NCI-H187 (cell line): ENCODE data around the gene FBN2.
"Not testable (repeated sequence)": the region's sequence is repeated elsewhere in the genome, so short reads cannot be mapped to it uniquely, and the experiment has no call there.

Experiments used
- DNase-seq, 2 experiments: peaks; one replicate each; lab custom pipeline; 2025; lab: John Stamatoyannopoulos, UW

Gene FBN2

DNA sequence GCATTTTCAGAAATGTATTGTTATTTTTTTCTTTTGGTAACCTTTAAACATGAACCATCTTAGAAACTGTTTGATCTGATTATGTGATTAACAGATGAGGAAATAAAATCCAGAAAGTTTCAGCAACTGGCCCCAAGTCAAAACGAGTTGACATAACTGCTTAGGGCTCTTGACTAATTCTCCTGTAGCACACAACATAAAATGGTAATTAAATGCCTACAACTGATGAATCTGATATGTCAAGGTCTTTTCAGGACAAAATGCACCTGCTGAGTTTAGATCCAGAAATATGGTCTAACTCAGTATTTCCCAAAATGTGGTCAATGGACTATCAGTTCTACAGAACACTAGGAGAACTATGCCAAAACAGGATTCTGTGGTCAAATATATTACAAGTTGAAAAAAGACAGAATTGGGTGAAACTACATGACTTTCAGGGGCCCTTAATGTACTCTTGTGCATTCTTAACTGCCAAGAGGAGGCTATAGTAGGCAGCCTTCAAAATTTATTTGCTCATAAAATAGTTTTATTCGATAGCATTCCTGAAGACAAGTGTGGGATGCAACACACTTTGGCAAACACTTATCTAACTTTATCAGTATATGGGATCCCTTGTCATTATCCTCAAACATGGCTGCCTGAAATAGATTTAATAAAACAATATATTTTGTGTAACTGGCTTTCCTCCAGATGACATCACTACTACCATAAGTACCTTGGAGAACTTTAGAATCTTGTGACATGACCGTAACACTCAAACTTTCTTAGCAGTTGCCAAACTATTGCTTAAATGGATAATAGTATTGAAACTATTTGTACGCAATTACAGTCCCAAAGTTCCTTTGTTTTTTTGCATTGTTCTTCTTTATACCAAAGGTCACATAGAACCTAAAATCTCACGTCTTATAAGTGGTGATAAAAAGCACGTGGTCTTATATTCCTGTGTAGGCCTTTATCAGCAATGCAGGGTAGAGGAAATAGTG is 59.4 kb downstream of the FBN2 start:
- DNase-seq = no peak

DNA sequence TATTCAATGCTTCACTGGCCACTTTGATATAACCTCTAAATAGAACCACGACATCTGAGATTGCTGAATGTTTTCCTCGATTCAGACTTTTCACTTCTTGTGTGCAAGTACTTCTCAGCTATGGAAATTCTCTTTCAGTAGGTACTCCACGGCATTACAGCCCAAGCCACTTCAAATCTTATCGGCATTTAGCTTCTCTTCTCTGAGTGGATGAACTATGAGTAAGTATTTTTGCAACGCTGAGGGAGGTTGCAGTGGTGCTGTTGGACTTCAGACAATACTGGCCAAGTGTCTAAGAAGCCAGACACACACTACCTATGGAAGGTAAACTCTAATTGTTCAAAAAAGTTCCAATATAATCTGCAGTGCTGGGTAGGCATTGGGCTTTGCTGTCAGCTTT is 60.1 kb downstream of the FBN2 start:
- DNase-seq = no peak

DNA sequence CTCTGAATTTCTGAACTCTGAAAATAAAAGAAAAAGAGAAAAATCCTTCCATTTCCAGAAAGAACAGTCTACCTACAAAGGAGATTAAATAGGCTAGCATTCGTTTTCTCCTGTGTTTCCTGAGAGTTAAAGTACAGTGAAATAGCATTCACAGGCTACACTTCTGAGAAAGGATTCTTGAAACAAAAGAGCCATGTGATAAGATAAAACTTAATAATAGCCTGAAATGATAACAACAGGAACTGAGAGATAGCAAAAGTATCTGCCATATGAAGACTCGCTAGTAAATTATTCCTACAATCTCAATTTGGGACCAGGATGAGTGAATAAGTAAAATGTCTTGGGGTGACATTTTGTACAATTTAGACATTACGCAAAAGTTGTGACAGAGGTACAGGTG is 62.4 kb downstream of the FBN2 start:
- DNase-seq = no peak

DNA sequence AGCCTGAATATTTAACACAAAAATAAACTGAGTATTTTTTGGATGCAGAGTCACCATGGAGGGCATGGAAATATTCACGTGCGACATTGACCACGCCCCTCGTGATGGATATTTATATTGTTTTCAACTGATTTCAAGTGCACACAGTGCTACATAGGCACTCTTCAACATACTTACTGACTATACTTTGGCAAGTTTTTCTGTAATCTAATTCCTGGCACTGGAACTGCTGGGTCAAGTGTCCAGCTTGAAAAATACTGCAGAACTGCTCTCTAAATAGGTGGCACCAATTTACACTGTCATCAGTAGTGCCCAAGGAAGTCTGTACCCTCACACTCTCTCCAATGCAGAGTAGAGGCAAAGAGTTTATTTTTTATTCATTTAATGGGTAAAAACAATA is 65.1 kb downstream of the FBN2 start:
- no peak for DNase-seq

DNA sequence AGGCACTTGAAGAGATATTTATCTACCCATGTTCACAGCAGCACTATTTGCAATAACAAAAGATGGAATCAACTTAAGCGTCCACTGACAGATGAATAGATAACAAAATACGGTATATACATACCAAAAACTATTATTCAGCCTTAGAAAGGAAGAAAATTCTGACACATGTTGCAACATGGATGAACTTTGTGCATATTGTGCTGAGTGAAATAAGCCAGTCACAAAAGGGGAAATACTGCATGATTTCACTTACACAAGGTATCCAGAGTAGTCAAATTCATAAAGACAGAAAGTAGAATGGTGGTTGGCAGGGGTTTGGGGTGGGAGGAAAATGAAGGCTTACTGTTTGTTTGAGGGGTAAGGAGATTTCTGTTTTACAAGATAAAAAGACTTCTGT is 66.0 kb downstream of the FBN2 start:
- no peak for DNase-seq

DNA sequence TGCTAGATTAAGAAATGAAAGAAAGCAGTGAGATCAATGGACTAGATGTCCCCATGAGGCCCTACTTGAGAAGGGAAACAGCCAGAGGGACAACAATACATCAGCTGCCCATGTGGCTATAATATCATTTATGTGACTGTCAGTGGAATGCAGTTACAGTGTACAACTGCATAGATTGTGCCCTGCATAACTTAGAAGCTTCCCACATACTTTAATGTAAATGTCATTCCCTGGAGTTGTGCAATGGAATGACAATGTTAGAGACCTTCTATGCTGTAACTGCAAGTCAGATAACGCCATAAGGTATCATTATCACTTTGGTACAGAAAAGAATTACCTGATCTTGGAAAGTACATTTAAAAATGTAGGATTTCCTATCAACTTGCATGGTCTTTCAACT is 67.4 kb downstream of the FBN2 start:
- DNase-seq = no peak

DNA sequence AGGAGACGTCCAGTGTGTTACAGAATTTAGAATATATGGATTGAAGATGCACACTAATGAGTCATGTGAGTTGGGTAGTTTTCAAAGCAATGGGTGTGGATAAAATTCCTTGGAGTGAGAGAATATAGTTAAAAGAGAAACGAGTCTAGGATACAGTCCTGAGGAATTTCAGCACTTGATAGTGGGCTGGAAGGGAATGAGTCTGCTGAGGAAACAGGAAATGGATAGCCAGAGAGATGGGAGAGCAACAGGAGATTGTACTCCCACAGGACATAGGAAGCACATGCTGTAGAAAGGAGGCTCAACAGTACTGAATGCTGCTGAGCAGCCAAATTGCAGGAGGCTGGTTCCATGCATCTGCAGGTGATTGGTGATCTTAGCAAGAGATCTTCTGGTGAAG is 68.1 kb downstream of the FBN2 start:
- DNase-seq = no peak

DNA sequence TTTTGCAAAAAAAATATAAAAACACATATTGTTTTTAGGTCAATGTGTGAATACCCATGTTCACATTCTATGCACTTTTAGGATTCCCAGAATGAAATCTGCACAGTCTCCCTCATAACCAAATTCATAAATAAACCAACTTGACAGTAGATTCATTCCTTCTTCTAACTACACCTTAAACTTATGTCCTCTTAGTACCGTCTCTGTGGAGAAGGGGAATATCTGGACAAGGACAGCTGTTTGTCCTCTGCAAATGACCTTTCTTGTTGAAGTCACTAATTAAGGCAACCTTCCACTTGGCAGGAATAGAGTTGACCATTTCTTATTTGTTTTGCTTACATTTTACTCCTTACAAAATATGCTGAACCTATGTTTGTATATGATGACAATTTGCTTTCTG is 71.1 kb downstream of the FBN2 start:
- DNase-seq = no peak

DNA sequence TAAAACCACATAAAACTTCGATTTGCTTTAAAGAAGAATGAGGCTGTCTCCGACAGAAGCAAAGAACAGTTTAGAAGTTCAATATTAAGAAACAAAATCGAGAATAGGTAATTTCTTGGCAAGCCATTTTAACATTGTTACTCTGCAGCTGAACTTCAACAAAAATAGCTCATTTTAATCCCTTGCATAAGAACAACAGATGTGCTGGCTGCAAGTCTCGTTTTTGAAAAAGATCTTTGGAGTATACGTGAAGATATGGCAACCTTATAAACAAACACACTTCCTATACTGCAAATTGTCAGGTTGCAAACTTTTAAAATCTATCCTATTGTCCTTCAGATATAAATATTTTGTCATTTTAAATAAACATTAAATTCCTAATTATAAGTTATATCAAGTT is 71.5 kb downstream of the FBN2 start:
- no peak for DNase-seq

DNA sequence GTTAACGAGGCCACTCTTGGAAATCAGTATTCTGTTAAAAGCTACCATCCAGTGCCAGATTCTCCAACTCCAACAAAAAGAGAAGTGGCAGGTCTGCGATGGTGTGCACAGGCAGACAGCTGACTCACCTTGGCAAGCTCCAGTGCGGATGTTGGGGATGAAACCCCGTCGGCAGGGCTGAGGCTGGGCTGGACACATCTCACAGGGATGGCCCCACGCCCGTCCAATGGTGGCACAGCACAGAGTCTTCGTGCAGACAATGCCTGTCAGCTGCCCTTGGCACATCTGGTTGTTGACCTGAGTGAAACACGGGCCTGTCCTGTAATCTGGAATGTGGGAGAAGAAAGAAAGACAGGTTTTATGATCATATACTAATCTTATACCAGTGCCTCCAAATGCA is 73.4 kb downstream of the FBN2 start:
- DNase-seq = no peak

DNA sequence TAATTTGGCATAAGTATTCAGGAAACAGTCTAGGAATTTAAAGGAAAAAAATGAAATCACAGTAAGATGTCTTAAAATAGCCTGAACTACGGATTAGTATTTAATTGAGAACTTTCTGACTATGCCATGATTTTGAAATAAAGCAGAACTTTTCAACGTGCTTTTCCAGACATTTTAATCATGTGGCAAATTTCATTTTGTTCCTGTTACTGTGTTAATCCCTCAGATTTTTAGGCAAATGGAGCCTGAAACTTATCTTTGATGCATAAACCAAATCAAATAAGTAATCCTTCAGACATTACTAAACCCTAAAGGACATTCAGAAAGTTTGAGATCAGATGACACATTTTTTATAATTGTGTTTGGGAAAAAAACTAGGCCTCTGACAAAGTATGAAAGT is 75.7 kb downstream of the FBN2 start:
- no peak for DNase-seq

DNA sequence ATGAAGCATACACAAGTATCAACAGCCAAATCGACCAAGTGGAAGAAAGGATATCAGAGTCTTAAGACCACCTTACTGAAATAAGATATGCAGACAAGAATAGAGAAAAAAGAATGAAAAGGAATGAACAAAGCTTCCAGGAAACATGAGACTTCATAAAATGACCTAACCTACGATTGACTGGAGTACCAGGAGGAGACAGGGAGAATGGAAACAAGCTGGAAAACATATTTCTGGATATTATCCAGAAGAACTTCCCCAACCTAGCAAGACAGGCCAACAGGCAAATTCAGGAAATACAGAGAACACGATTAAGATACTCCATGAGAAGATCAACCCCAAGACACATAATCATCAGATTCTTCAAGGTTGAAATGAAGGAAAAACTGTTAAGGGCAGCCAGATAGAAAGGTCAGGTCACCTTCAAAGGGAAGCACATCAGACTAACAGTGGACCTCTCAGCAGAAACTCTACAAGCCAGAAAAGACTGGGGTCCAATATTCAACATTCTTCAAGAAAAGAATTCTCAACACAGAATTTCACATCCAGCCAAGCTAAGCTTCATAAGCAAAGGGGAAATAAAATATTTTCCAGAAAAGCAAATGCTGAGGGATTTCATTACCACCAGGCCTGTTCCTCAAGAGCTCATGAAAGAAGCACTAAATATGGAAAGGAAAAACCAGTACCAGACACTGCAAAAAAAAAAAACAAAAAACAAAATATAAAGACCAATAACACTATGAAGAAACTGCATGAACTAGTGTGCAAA is 80.7 kb downstream of the FBN2 start:
- DNase-seq = not testable (repeated sequence)

DNA sequence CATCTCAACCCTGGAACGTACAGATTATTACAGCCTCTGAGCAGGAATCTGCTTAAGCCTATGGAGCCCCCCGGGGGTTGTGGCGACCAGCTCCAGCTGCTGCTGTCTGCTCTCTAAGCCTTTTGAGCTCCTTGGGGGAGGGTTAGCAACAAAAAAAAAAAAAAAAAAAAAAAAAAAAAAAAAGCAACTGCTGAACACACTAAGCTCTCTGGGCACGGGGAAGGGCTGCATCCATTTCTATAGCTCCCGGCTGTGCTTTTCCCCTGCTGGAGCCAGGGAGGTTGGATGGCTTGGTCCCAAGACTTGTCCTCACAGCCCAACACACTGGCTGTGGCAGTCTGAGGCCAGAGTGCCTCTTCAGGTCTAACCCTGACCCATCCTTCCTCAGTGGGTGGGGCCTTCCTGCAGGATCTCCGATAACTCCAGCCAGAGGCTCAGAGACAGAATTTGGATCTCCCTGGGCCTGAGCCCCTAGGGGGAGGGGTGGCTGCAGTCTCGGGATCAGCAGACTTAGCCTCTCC is 82.1 kb downstream of the FBN2 start:
- DNase-seq = no peak

DNA sequence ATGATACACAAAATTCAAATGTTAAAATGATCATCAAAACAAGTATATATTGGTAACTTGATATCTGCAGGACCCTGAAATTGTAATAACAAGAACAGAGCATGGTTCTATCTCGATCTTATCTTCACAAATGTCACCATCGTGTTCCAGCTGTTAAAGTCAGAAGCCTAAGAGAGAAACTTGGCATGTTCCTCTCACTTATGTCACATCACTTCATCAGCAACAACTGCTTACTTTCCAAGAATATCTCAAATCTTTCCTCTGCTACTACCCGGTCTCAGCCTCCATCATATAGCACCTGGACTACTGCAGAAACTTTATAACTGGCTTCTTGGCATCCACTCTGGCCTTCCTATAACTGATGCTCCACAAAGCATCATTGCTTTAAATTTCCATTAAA is 84.9 kb downstream of the FBN2 start:
- DNase-seq = no peak

DNA sequence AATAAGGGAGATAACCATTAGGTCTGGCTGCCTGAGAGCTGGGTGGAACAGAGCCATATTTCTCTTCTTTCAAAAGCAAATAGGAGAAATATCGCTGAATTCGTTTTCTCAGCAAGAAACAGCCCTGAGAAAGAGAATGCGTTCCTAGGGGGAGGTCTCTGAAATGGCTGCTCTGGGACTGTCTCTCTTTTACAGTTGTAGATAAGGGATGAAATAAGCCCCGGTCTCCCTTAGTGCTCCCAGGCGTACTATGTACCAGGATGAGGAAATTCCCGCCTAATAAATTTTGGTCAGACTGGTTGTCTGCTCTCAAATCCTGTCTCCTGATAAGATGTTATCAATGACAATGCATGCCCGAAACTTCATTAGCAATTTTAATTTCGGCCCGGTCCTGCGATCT is 90.8 kb downstream of the FBN2 start:
- DNase-seq = not testable (repeated sequence)

DNA sequence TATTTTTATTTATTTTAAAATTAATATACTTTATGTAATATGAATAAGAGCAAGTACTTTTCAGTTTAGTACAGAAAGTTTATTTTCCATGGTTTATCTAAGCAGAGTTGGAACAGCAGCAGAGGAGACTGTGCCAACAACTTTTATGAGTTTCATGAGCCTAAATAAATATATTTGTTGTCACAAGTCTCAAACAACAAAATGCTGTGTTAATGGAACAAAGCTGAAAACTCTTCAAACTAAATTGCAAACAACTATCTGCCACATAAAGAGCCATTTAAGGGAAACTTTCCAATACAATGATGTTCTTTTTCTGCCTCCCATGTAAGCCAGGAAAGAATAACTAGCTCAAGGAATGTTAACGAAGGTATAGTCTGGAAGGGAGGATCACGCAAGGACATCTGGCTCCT is 96.1 kb downstream of the FBN2 start:
- DNase-seq = no peak

DNA sequence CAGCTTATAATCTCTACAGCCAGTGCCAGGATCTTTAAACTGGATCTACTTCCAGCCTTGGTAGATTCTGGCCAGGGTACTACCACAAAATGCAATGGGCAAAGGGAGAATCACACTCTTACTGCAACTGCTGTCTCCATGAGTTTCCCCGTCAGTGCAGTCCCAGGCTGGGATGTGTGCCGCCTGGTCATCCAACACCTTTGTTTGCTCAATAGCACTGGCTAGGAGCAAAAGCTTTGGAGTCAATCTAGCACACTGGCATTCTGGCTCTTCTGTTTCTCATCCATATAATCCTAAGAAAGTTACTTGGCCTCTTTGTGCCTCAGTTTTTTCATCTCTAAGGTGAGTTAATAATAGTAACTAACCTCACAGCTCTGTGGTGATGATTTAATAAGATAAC is 96.9 kb downstream of the FBN2 start:
- DNase-seq = no peak

DNA sequence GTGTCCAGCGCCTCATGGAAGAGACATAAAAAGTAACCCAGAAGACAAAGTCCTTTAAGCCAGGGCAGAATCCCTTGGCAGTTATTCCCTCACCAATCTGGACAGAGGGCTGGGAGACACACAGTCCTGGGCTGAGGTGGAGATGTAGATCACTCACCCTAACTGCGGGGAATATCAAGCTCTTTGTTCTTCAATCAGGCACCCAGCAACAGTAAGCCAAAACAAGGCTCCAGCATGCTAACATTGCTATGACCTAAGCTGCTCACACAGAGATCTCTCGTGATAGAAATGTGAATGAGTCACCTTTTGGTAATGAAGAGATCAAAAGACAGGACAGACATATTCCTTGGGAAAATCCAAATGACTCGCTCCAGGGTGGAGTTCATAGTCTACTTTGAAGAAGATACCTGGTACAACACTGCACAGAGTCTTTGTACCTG is 101.3 kb downstream of the FBN2 start:
- no peak for DNase-seq

DNA sequence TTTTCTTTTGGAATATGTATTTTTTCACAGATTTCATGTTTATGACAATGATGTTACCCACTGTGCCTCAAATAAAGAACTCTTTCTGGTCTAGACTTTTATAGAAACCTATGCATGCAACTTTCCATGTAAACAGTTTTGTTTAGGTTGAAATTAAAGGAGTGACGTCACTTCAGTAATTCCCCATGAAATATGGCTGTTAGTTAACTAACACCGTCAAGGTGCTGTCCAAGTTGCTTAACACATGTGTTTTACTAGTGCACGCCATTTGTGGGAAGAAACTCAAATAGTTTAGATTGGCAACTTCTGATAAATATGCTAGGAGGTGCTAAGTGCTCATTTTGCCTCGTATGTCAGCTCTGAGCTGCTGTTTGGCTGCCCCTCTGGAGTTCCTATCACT is 102.2 kb downstream of the FBN2 start:
- no peak for DNase-seq

DNA sequence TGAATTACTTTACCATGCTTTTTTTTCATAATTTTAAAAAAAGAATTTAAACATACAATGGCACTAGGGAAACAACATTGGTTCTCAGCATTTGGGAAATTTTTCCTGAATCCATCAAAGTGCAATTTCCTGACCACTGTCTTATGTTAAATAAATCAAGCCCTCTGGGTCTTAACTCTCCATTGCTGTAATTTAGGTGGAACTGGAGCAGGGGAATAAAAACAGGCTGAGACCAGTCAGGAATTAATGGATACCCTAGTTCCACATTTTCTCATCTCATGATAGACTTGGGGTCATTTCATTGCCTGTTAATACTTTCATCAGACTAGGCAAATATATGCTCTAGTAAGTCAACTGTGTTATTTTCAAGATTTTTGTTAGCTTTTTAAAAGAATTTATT is 103.1 kb downstream of the FBN2 start:
- DNase-seq = no peak

DNA sequence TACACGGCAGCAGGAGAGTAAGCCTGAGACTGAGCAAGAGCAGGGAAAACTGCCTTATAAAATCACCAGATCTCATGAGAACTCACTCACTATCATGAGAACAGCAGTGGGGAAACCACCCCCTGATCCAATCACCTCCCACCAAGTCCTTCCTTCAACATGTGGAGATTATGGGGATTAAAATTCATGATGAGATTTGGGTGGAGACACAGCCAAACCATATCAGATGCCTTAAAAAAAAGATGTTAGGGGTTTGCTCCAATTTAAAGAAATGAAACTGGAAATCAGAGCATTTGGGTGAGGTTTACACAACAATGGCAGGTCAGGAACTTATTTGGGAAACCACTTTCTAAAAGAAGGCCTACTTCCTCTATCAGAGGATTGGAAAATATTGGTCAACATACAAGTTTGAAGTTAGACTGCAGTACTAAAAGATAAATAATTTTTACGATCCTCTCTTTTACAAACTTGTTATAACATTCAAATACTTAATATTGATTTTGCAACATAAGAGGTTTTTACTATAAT is 105.1 kb downstream of the FBN2 start:
- no peak for DNase-seq

DNA sequence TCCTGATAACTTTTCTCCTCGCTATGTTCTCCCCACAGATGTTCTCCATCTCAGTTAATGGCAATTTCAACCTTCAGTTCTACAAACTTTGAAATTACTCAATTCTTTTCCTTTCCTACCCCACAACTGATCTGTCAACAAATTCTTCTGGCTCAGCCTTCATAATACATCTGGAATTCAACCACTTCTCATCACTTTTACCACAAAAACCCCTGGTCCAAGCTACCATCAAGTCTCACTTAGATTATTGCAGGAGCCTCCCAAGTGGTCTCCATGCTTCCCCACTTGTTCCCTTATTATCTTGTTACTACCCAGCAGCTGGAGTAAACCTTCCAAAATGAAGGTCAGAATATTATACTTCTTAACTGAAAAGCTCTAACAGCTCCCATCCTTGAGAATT is 110.1 kb downstream of the FBN2 start:
- DNase-seq = no peak

DNA sequence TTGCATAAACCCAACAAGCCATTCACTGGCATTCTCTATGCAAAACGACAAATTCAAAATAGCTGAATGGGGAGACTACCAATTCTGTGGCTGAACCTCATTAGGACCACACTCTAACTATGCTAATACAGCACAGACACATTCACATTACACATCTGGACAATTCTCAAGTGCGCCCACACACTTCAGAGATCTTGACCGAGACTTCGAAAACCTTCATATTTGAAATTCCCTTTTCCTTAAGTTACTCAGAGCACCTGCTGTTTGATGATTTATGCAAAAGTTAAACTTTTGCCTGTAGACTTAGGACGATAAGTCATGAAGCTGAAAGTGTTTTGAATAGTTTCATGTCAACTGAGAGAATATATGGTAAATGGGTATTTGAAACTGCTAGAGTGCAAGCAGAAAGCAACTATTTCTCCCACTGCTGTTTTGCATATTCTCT is 111.9 kb downstream of the FBN2 start:
- DNase-seq = no peak
